Stimulated activated CD8-positive, alpha-beta memory T cell treated with anti-CD3 and anti-CD28 coated beads, Interleukin-15, amount 100 ng/mL, for 24 hours (primary cell): ENCODE results near the gene SYMPK.

Source experiments
- DNase-seq: peaks from one replicate; pipeline ENCODE4 v3.0.0-alpha.2; 2020; ENCODE audit warnings: low read depth

The SYMPK gene

GRCh38 chr19:45781214-45782161 is 81.5 kb downstream of the SYMPK start:
- no peak for DNase-seq

GRCh38 chr19:45780448-45781213 is 82.3 kb downstream of the SYMPK start:
- no peak for DNase-seq

- no peak for DNase-seq
Measured at GRCh38 chr19:45780146-45780447, 82.8 kb downstream of the SYMPK start.

GRCh38 chr19:45779231-45780145 is 83.5 kb downstream of the SYMPK start:
- DNase-seq: peak; percentile 74

- no peak for DNase-seq
Measured at GRCh38 chr19:45778010-45778661, 84.8 kb downstream of the SYMPK start.

- no peak for DNase-seq
Measured at GRCh38 chr19:45777395-45777961, 85.5 kb downstream of the SYMPK start.

GRCh38 chr19:45774765-45775164 is 88.2 kb downstream of the SYMPK start:
- no peak for DNase-seq

GRCh38 chr19:45773384-45773783 is 89.6 kb downstream of the SYMPK start:
- DNase-seq: no peak

DNA sequence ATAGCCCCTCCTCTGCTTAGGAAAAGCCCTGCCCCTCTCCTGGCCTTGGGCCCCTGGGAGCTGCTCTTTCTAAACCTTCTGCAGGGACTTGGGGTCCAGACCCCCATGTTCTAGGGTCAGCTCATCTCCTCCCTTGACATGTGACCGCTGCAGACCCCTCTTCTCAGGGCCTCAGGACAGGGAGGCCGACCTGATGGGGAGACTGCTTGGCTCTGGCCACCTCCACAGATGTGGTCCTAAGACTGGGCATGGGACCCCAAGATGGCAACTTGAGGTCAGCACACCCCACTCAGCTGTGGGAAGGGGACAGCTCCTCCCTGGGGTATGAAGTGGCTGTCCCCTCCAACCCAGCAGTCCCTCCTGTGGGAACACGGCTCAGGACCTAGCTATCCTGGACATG is 90.0 kb downstream of the SYMPK start:
- DNase-seq: no peak

DNA sequence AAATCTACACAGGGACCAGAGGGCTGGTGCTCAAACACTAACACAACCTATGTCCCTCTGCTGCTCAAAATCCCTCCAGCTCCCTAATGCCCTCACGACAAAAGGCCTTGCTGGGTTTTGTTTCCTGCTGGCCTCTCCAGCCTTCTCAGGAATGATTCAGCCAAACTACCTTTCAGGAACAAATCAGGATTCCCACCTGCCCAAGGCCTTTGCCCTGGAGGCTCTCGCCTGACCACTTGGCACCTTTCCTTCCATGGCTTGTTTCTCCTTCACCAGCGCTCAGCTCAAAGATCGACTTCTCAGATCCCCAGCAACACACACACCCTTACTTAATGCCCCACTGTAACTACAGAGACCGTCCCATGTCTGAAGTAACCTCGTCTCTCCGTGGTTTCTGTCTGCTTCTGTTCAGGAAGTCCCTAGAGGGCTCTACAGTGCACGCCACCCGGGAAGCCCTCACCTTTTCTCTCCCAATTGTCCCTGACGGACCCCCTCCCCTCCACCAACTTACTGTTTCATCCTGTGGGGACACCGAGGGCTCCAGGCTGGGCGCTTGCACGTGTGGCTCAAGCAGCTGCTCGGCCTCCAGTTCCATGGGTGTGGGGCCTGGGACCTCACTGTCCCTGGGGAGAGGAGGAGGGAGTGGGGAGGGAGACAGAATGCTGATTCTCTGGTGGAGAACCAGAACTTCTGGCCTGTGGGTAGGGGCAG is 90.7 kb downstream of the SYMPK start:
- DNase-seq: no peak

- no peak for DNase-seq
Measured at GRCh38 chr19:45771311-45771933, 91.5 kb downstream of the SYMPK start.

DNA sequence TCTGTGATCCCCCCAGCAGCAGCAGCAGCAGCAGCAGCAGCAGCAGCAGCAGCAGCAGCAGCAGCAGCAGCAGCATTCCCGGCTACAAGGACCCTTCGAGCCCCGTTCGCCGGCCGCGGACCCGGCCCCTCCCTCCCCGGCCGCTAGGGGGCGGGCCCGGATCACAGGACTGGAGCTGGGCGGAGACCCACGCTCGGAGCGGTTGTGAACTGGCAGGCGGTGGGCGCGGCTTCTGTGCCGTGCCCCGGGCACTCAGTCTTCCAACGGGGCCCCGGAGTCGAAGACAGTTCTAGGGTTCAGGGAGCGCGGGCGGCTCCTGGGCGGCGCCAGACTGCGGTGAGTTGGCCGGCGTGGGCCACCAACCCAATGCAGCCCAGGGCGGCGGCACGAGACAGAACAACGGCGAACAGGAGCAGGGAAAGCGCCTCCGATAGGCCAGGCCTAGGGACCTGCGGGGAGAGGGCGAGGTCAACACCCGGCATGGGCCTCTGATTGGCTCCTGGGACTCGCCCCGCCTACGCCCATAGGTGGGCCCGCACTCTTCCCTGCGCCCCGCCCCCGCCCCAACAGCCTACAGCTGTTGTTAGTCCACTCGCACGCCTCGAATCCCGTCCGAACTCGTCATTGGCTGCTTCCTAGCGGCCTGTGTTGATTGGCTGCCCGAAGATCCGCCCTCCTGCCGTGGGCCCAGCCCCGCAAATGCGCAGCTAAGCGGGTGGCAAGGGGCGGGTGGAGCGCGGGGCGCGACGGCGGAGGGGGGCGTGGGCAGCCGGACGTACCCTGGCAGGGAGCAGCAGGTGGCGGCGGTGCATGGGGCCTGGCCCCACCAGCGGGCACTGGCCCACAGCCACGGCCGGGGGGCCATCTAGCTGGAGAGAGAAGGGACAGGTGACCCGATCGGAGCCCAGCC is 92.5 kb downstream of the SYMPK start:
- DNase-seq: peak; percentile 83

GRCh38 chr19:45769821-45770191 is 93.1 kb downstream of the SYMPK start:
- no peak for DNase-seq

DNA sequence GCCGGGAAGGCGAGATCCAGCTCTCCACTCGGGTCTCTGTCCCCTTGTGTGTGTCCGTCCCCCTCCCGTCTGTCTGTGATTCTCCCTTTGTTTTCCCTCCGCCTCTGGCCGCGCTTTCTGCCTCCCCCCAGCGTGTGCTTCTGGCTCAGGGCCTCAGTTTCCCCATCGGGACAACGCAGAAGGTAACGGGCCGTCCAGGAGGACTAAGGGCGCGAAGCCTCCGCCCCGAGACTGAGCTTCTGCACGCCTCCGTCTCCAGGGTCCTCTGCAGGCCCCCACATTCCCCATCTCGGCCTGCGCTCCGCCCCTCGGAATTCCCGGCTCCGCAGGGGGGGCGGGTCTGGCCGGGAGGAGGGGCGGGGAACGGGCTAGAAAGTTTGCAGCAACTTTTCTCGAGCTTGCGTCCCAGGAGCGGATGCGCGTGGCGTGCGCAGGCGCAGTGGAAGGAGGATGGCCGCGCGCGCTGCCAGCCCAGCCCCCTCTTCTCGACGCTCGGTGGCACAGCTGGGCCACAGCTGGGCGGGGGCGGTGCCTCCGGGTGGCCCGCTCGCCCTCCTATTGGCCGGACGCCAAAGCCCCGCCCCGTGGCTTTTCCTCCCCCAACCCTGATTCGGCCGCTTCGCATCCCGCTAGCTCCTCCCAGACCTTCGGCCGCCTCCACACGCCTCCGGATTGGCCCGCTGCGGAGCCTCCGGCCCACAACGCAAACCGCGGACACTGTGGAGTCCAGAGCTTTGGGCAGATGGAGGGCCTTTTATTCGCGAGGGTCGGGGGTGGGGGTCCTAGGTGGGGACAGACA is 93.8 kb downstream of the SYMPK start, which contains the start of gene SIX5:
Gene SIX5 (minus strand): TSS at position 269 of the 799 bp plus-strand sequence. CDS start 408 bp downstream, outside the sequence.
- DNase-seq: peak; percentile 73

DNA sequence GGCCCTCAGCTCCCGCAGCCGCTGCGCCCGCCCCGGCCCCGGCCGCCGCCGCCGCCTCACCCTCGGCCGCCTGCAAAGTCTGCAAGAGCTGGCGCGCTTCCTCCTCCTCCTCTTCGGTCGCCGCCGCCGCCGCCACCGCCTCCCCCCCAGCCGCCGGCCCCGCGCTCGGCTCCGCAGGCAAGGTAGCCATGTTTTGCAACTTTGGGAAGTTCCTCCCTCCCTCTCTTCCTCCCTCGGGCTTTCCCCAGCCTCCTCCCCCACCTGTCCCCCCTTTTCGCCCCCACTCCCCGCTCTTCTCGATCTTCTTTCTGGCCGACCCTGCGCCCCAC is 94.3 kb downstream of the SYMPK start:
- DNase-seq: no peak

DNA sequence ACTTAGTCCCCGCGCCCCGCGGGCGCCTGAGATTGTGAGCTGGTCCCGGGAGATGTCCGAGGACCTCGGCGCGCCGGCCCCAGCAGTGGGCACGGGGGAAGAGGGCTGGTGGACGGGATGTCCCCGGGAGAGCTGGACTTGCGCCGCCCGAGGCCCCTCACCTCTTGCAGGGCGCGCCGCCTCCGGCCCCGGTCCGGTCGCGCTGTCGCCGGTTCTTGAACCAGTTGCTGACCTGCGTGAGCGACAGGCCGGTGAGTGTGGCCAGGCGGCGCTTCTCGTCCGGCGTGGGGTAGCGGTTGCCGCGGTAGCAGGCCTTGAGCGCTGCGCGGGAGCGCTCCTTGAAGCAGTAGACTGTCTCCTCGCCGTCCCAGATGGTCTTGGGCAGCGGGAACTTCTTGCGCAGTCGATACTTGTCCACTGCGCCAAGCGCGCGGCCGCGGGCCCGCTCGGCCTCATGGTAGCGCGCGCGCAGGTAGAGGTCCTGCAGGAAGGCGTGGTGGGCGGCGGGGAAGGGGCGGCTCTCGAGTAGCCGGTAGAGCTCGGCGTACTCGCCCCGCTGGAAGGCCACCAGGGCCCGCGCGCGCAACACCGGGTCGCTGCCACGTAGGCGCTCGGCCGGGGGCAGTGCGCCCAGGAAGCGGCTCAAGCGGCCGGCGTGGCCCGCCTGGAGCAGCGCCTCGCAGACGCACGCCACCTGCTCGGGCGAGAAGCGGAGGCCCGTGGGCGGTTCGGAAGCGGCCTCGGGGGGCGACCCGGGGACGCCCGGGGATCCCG is 94.9 kb downstream of the SYMPK start:
- no peak for DNase-seq

DNA sequence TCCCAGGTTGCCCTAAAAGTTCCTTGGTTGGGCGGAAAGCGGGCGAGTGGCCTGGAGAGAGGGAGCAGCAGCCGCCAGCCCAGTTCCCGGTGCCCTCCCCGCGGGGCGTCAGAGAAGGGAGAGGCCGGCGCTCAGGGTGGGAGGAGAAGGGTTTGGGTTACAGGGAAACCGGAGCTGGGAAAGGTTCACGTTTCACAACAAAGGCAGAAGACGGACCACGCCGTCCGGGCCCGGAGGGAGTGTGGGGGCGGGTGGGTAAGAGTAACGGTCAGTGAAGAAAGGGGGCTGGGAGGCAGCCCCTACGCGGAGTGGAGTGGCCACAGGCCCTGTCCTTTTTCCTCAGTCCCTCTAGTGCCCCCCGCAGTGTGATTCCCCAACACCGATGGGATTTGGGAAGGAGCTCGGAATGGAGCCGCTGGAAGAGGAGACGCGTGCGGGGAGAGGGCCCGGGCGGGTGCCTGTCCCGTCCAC is 95.5 kb downstream of the SYMPK start:
- no peak for DNase-seq
